Activated B cell treated with CpG ODN at 0.5 μM for 24 hours (primary cell): ENCODE results near the gene TSC1. TPM values are rescaled to one million over a fixed set of nuclear protein-coding genes. Genes with fewer than 3 reads are reported as not detected.

Experiments
- ATAC-seq: fragments of 200-7000 bp; cut with Tn5 transposase; one replicate; pipeline ENCODE4 v1.10.0; 2021; ENCODE audit warnings: low read depth, mild to moderate bottlenecking, moderate library complexity
- CTCF ChIA-PET: fragments of 350-600 bp; sonication (Branson Sonifier 250); formaldehyde crosslinking; loops from one replicate; lab custom pipeline; 2021; ENCODE audit warnings: antibody characterized with exemption; lab: Charles Lee
- POLR2A ChIA-PET: fragments of 350-600 bp; sonication (Branson Sonifier 250); formaldehyde crosslinking; loops from one replicate; lab custom pipeline; 2021; ENCODE audit warnings: antibody characterized with exemption; lab: Charles Lee
- DNase-seq: peaks from one replicate; pipeline ENCODE4 v3.0.0; 2022
- H3K27ac Mint-ChIP-seq: one replicate; pipeline ENCODE4 v1.8.0; 2020; ENCODE audit warnings: mixed read lengths
- H3K27me3 Mint-ChIP-seq: one replicate; pipeline ENCODE4 v1.8.0; 2021; ENCODE audit warnings: mixed read lengths
- H3K36me3 Mint-ChIP-seq: one replicate; pipeline ENCODE4 v1.8.0; 2021; ENCODE audit warnings: low read depth, mixed read lengths
- H3K4me1 Mint-ChIP-seq: one replicate; pipeline ENCODE4 v1.8.0; 2021; ENCODE audit warnings: mixed read lengths
- H3K4me3 Mint-ChIP-seq: one replicate; pipeline ENCODE4 v1.8.0; 2020; ENCODE audit warnings: mild to moderate bottlenecking, mixed read lengths
- H3K9me3 Mint-ChIP-seq: one replicate; pipeline ENCODE4 v1.8.0; 2020; ENCODE audit warnings: mixed read lengths
- intact Hi-C: fragments of 100-400 bp; cut with micrococcal nuclease; formaldehyde crosslinking; loops from one replicate; pipeline ENCODE4 v1.15.1; 2024
- total RNA-seq: library from RNA; stranded (reverse); gene quantifications from 2 replicates; pipeline ENCODE4 v1.2.3, GENCODE V29; 2022
- TF ChIP-seq, protein P1 (sequence below): fragments of 200-600 bp; IDR thresholded peaks from one replicate; pipeline ENCODE4 v1.8.0; 2022; ENCODE audit warnings: antibody characterized with exemption, mild to moderate bottlenecking

TSC1 gene
- total RNA-seq, 1 donor from 2014 or later = 61.4 TPM

DNA sequence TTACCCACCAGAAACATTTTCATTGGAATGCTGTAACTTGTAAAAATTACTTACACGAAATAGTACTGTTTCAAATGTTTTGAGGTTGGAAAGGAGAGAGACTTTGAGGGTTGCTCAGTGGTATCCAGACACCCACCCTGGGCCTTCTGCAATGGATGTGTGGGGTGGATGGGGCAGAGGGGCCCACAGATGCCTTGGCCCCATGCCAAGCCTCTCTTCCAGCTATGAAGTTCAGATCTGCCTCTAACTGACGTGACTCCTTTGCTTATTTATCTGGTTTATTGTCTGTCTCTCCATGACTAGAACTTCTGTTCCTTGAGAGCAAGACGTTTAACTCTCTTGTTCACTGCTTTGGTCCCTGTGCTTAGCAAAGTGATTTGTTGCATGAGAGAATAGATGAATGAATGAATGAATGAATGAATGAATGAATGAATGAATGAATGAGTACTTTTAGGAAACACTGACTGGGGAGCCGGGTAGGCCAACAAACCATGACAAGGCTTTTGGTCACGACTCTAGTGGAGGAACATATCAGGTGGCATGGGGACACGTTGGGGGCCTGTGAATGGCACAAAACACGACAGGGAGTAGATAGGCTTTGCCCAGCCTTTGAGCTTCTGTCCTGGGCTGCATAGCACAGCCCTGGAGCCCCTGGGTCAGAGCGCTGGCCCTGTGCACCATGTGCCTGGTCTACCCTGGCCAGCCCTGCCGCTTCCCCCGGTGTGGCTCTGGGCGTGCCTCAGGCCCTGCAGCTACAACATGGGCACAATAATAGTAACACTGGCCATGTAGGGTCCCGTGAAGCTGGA is 98.1 kb downstream of the TSC1 start:
- Mint-ChIP-seq H3K27me3 (no peaks in the 10 kb centered on the region), H3K4me3 (no peak overlapping the region), H3K27ac (no peak overlapping the region), H3K4me1 (peaks cover 28% of the 10 kb centered on the region), H3K9me3 (no peaks in the 10 kb centered on the region), H3K36me3 (no peaks in the 10 kb centered on the region)
- POLR2A ChIA-PET = no interaction called here
- intact Hi-C loops = no loop called here
- DNase-seq (no peak), ATAC-seq (no peak)
- CTCF ChIA-PET = interaction anchor here (1.7 to 1.9 kb wide), 2 partner anchors 53 to 56 kb away, joined by 3 to 6 read pairs; no protein-coding TSS in a partner anchor
- TF ChIP-seq, protein P1, sequence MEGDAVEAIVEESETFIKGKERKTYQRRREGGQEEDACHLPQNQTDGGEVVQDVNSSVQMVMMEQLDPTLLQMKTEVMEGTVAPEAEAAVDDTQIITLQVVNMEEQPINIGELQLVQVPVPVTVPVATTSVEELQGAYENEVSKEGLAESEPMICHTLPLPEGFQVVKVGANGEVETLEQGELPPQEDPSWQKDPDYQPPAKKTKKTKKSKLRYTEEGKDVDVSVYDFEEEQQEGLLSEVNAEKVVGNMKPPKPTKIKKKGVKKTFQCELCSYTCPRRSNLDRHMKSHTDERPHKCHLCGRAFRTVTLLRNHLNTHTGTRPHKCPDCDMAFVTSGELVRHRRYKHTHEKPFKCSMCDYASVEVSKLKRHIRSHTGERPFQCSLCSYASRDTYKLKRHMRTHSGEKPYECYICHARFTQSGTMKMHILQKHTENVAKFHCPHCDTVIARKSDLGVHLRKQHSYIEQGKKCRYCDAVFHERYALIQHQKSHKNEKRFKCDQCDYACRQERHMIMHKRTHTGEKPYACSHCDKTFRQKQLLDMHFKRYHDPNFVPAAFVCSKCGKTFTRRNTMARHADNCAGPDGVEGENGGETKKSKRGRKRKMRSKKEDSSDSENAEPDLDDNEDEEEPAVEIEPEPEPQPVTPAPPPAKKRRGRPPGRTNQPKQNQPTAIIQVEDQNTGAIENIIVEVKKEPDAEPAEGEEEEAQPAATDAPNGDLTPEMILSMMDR = no peak

DNA sequence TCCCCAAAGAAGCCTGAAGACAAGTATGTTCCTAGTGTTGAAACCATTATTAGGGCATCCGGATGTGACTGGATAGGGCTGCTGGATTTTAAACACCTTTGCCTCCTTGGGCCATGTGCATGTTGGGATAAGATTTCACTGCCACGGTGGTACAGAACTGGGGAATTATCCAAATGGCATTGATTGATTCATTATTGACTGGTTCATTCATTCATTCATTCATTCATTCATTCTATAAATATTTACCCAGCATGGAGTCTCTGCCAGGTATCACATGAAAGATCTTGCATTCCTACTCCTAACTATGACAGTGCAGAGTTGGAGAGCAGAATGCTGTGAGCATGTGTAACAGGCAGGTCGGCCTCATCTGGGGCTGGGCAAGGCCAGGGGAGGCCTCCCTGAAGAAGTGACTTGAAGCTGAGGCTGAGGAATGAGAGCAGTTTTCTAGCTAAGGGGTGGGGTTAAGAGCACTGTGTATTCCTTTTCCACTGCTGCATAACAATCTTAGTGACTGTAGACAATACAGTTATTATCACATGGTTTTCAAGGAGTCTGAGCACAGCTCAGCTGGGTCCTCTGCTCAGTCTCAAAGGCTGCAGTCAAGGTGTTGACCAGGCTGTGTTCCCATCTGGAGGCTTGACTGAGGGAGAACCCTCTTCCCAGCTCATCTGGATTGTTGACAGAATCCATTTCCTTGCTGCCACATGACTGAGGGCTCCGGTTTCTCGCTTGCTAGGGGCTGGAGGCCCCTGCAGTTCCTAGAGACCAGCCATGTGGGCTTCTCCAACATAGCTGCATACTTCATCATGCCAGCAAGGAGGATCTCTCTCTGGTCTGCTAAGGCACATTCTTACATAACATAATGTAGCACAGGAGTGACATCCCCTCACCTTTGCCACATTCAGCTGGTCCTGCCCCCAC is 102.0 kb downstream of the TSC1 start:
- intact Hi-C loops = no loop called here
- H3K4me1 Mint-ChIP-seq = peaks cover under 1% of the 10 kb centered on the region
- H3K36me3 Mint-ChIP-seq = no peaks in the 10 kb centered on the region
- H3K4me3 Mint-ChIP-seq = no peak overlapping the region
- ChIA-PET CTCF (no interaction called here), POLR2A (no interaction called here)
- H3K27ac Mint-ChIP-seq = no peak overlapping the region
- no peaks in the 10 kb centered on the region for H3K9me3 Mint-ChIP-seq
- TF ChIP-seq, protein P1 = no peak
- no peaks in the 10 kb centered on the region for H3K27me3 Mint-ChIP-seq
- DNase-seq (no peak), ATAC-seq (no peak)

Other genes starting within 250 kb of the TSC1 start
- 0.93 and 1.0 TPM in 2 replicates for gene AK8, start 66.3 kb downstream of the TSC1 start, total RNA-seq
- gene SPACA9, start 65.7 kb downstream of the TSC1 start, total RNA-seq = 1.2 and 1.6 TPM in 2 replicates
- 0.07 and 0.38 TPM in 2 replicates for gene GFI1B, start 34.1 kb upstream of the TSC1 start, total RNA-seq
- gene GTF3C5, start 86.4 kb upstream of the TSC1 start, total RNA-seq = 53.6 and 56.6 TPM in 2 replicates
- 0.49 and 0.64 TPM in 2 replicates for gene CEL, start 117.4 kb upstream of the TSC1 start, total RNA-seq
- 21.2 and 29.2 TPM in 2 replicates for gene RALGDS, start 176.6 kb upstream of the TSC1 start, total RNA-seq
- 42.2 and 49.5 TPM in 2 replicates for gene GBGT1, start 219.3 kb upstream of the TSC1 start, total RNA-seq